Fibroblast of mammary gland (primary cell): Measurements from ENCODE around the gene GDF9.

ENCODE experiments used
- DNase-seq: peaks from one replicate; pipeline ENCODE4 v3.0.0-alpha.2; 2010; ENCODE audit warnings: low read depth
- H3K4me3 ChIP-seq: 2 replicates; pipeline ENCODE4 v1.5.1; 2011; ENCODE audit warnings: low read depth, mild to moderate bottlenecking, low read length, moderate library complexity; ENCODE audit not compliant: control insufficient read depth
- TF ChIP-seq, protein P1 (sequence below): conservative IDR thresholded peaks from 2 replicates; pipeline ENCODE4 v1.5.1; 2011; ENCODE audit warnings: low read depth, low read length, inconsistent platforms; ENCODE audit not compliant: control insufficient read depth, insufficient read depth

The GDF9 gene

GRCh38 chr5:132826424-132827082, 39.7 kb downstream of the GDF9 start:
- DNase-seq, result no peak
- no peak overlapping the region for H3K4me3 ChIP-seq
- TF ChIP-seq, protein P1, sequence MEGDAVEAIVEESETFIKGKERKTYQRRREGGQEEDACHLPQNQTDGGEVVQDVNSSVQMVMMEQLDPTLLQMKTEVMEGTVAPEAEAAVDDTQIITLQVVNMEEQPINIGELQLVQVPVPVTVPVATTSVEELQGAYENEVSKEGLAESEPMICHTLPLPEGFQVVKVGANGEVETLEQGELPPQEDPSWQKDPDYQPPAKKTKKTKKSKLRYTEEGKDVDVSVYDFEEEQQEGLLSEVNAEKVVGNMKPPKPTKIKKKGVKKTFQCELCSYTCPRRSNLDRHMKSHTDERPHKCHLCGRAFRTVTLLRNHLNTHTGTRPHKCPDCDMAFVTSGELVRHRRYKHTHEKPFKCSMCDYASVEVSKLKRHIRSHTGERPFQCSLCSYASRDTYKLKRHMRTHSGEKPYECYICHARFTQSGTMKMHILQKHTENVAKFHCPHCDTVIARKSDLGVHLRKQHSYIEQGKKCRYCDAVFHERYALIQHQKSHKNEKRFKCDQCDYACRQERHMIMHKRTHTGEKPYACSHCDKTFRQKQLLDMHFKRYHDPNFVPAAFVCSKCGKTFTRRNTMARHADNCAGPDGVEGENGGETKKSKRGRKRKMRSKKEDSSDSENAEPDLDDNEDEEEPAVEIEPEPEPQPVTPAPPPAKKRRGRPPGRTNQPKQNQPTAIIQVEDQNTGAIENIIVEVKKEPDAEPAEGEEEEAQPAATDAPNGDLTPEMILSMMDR, result no peak

- H3K4me3 ChIP-seq, result no peak overlapping the region
- no peak for DNase-seq
- TF ChIP-seq, protein P1, result no peak
Measured at GRCh38 chr5:132825834-132826391, 40.4 kb downstream of the GDF9 start.

- TF ChIP-seq, protein P1, result no peak
- no peak overlapping the region for H3K4me3 ChIP-seq
- no peak for DNase-seq
Measured at GRCh38 chr5:132825033-132825833, 41.0 kb downstream of the GDF9 start.

- DNase-seq, result no peak
- TF ChIP-seq, protein P1, result no peak
Measured at GRCh38 chr5:132824426-132824825, 41.8 kb downstream of the GDF9 start.

GRCh38 chr5:132823481-132824050, 42.7 kb downstream of the GDF9 start:
- no peak overlapping the region for H3K4me3 ChIP-seq
- TF ChIP-seq, protein P1, result no peak
- DNase-seq, result no peak

More at GRCh38 chr5:132824426-132824825, 41.8 kb downstream of the GDF9 start:
- H3K4me3 ChIP-seq, result no peak overlapping the region

DNA sequence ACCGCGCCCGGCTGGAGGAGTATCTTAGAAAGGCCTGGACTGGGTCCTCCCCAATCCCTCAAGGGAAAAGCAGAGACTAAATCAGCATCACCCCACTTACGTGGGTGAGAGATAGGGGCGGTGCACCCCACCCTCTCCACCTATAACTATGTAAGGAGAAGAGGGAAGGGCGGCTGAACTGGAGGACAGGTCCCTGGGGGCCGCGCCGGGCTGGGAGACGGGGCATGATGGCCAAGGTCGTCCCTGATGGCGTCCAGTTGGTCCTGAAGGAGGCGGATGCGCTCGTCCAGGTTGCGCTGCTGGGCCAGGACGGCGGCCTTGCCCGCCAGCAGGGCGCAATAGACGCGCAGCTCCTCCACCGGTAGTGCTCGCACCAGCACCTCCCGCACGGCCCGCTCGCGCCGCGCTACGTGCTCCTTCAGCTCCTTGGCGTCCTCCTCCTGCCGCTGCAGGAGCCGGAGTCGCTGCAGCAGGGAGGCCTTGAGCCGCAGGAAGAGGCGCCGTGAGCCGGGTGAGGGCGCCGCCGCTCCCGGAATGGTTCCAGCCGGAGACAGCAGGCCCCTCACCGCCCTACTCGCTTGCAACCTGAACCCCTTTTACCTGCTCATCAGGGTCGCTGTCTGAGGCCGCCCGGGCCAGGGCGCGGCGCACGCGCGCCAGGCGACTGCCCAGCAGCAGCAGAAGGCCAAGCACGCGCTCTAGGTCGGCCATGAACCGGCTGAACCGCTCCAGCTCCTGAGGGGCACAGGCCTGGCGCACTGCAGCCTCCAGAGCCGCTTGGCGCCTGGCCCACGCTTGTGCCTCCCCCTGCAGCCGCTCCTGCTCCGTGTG, 43.4 kb downstream of the GDF9 start:
- no peak overlapping the region for H3K4me3 ChIP-seq
- no peak for DNase-seq
- TF ChIP-seq, protein P1, result no peak
